Renal cortex interstitium (tissue), 15 donors: Measurements from ENCODE around the gene DIRAS3. TPM values are rescaled to one million over a fixed set of nuclear protein-coding genes. Genes with fewer than 3 reads are reported as not detected.
"Not testable (repeated sequence)": the region's sequence is repeated elsewhere in the genome, so short reads cannot be mapped to it uniquely, and the experiment has no call there.

ENCODE experiments used
- DNase-seq, 11 donors: peaks; one replicate each; pipeline ENCODE4 v3.0.0-alpha.2; 2013; ENCODE audit warnings: low read depth in 9 of 11, low spot score in 4 of 11; ENCODE audit errors: extremely low read depth in 1 of 11
- long read RNA-seq, 16 experiments: transcript quantifications; one replicate each; lab custom pipeline, GENCODE V29; 2026
- polyA plus RNA-seq, 3 donors: library from polyadenylated mRNA; unstranded; fragments of 120-200 nt; gene quantifications; one replicate each; pipeline ENCODE4 v1.2.1, GENCODE V29; 2013; ENCODE audit not compliant: insufficient read length in 3 of 3

The DIRAS3 gene
- polyA plus RNA-seq: 1 to 10 TPM; 1.6 to 4.0 (median 2.4) TPM
- long read RNA-seq, donor 1: 0 reads
- long read RNA-seq, donor 2, partial matches to known transcripts: 0 of 1 reads
- long read RNA-seq, donor 2, other reads (novel, unspliced or antisense): 0 of 1 reads
- long read RNA-seq, donor 3: 0 reads
- long read RNA-seq, donor 4, partial matches to known transcripts: 0 of 1 reads
- long read RNA-seq, donor 4, other reads (novel, unspliced or antisense): 0 of 1 reads
- long read RNA-seq, donor 5: 0 reads
- long read RNA-seq, donor 6: 0 reads
- long read RNA-seq, donor 7, partial matches to known transcripts: 0 of 1 reads
- long read RNA-seq, donor 7, other reads (novel, unspliced or antisense): 0 of 1 reads
- long read RNA-seq, donor 8, partial matches to known transcripts: 0 of 1 reads
- long read RNA-seq, donor 8, other reads (novel, unspliced or antisense): 0 of 1 reads
- long read RNA-seq, donor 9: 0 reads
- long read RNA-seq, donor 10: 0 reads
- long read RNA-seq, donor 11: 0 reads
- long read RNA-seq, donor 12: 0 reads
- long read RNA-seq, donor 13, partial matches to known transcripts: 0 of 1 reads
- long read RNA-seq, donor 13, other reads (novel, unspliced or antisense): 0 of 1 reads
- long read RNA-seq, donor 14: 0 reads
- long read RNA-seq, donor 15: 0 reads
- long read RNA-seq, donor 16: 0 reads

GRCh38 chr1:68049941-68050878 lies at the start of gene DIRAS3:
DIRAS3 (minus strand) TSS chr1:68050627; CDS start chr1:68047297, 3,330 bp downstream.
- DNase-seq: peak in 2 of 11 donors; percentile 15 to 17

- DNase-seq: no peak
Measured at GRCh38 chr1:68093737-68094136, 43.3 kb upstream of the DIRAS3 start.

GRCh38 chr1:68087184-68087583 lies 36.8 kb upstream of the DIRAS3 start:
- DNase-seq: no peak

GRCh38 chr1:68085752-68086151 lies 35.3 kb upstream of the DIRAS3 start:
- no peak for DNase-seq

GRCh38 chr1:68083686-68084085 lies 33.3 kb upstream of the DIRAS3 start:
- DNase-seq: no peak

- no peak for DNase-seq
Measured at GRCh38 chr1:68081775-68082283, 31.4 kb upstream of the DIRAS3 start.

- no peak for DNase-seq
Measured at GRCh38 chr1:68078647-68079046, 28.2 kb upstream of the DIRAS3 start.

- no peak for DNase-seq
Measured at GRCh38 chr1:68074472-68074871, 24.0 kb upstream of the DIRAS3 start.

- no peak for DNase-seq
Measured at GRCh38 chr1:68065766-68066165, 15.3 kb upstream of the DIRAS3 start.

GRCh38 chr1:68058053-68058452 lies 7.6 kb upstream of the DIRAS3 start:
- DNase-seq: not testable (repeated sequence)

GRCh38 chr1:68057564-68057963 lies 7.1 kb upstream of the DIRAS3 start:
- DNase-seq: no peak

- no peak for DNase-seq
Measured at GRCh38 chr1:68057050-68057449, 6.6 kb upstream of the DIRAS3 start.

GRCh38 chr1:68051475-68051874 lies 1.0 kb upstream of the DIRAS3 start:
- DNase-seq: peak in 8 of 11 donors; percentile 17 to 58 (median 44)

GRCh38 chr1:68047659-68048026 lies 2.8 kb downstream of the DIRAS3 start:
- no peak for DNase-seq

GRCh38 chr1:68046885-68047658 lies 3.4 kb downstream of the DIRAS3 start:
- no peak for DNase-seq

- DNase-seq: no peak
Measured at GRCh38 chr1:68046423-68046822, 4.0 kb downstream of the DIRAS3 start.

GRCh38 chr1:68045511-68046180 lies 4.8 kb downstream of the DIRAS3 start:
- no peak for DNase-seq
